Liver (tissue), 5 donors: ENCODE measurements around the gene CCDC93. TPM values are rescaled to one million over a fixed set of nuclear protein-coding genes. Genes with fewer than 3 reads are reported as not detected.

Source experiments
- polyA plus RNA-seq, 2 donors: library from polyadenylated mRNA; stranded (reverse) in 1 of 2; unstranded in 1 of 2; fragments of 200-250 nt in 1 of 2; fragments of >200 nt in 1 of 2; fragmentation: Nextera tagmentation in 1 of 2; extraction: Ambion mirVana in 1 of 2; gene quantifications; one replicate each; pipeline versions ENCODE4 v1.2.1 to v1.2.3, GENCODE V29; 2013 to 2015
- small RNA-seq: library from RNA; depleted of rRNA; stranded (forward); fragments of <200 nt; gene quantifications from one replicate; pipeline ENCODE3, GENCODE V24; 2014
- total RNA-seq, 2 donors: library from RNA; depleted of rRNA; stranded (reverse); fragments of >200 nt; gene quantifications; one replicate each; pipeline ENCODE4 v1.2.3, GENCODE V29; 2014
- donor health status: healthy.
- donor health status: healthy.
- donor health status: healthy.

Gene CCDC93
- total and polyA plus RNA-seq, 4 donors: 4.0 to 14.2 (median 8.5) TPM

Small RNA genes lying within 50 kb of the gene (small RNA-seq; reads per million reads assigned to genes)
- not detected for gene RN7SL111P

Other genes starting within 250 kb of the CCDC93 start
- 10 to 100 TPM; 23.9 to 34.4 TPM for gene DDX18, start 199.4 kb downstream of the CCDC93 start, total RNA-seq
- gene DDX18, start 199.4 kb downstream of the CCDC93 start, polyA plus RNA-seq: 10 to 100 TPM; 16.3 to 22.8 TPM
- gene INSIG2, start 74.4 kb upstream of the CCDC93 start, total RNA-seq: 10 to 100 TPM; 11.3 to 16.6 TPM
- 10 to 100 TPM; 14.7 to 18.5 TPM for gene INSIG2, start 74.4 kb upstream of the CCDC93 start, polyA plus RNA-seq